Stimulated activated memory B cell treated with anti-CD40 and anti-IgM and Interleukin-4, amounts not matched to agents 10 μg/mL and 1 μg/mL and 100 μg/mL, for 72 hours (primary cell): ENCODE measurements around the gene SVIL.
"Not testable (repeated sequence)": the region's sequence is repeated elsewhere in the genome, so short reads cannot be mapped to it uniquely, and the experiment has no call there.

Experiments used
- ATAC-seq: fragments of 150-1000 bp; cut with Tn5 transposase; 2 replicates; pipeline ENCODE4 v1.10.0; 2021
- H3K27ac Mint-ChIP-seq: one replicate; pipeline ENCODE4 v1.8.0; 2022; ENCODE audit warnings: mild to moderate bottlenecking, mixed read lengths
- H3K27me3 Mint-ChIP-seq: one replicate; pipeline ENCODE4 v1.8.0; 2022; ENCODE audit warnings: mixed read lengths
- H3K36me3 Mint-ChIP-seq: one replicate; pipeline ENCODE4 v1.8.0; 2022; ENCODE audit warnings: mixed read lengths
- H3K4me1 Mint-ChIP-seq: one replicate; pipeline ENCODE4 v1.8.0; 2022; ENCODE audit warnings: mixed read lengths
- H3K4me3 Mint-ChIP-seq: one replicate; pipeline ENCODE4 v1.8.0; 2022; ENCODE audit warnings: mild to moderate bottlenecking, moderate library complexity, mixed read lengths
- H3K9me3 Mint-ChIP-seq: one replicate; pipeline ENCODE4 v1.8.0; 2022; ENCODE audit warnings: mixed read lengths

SVIL gene

DNA sequence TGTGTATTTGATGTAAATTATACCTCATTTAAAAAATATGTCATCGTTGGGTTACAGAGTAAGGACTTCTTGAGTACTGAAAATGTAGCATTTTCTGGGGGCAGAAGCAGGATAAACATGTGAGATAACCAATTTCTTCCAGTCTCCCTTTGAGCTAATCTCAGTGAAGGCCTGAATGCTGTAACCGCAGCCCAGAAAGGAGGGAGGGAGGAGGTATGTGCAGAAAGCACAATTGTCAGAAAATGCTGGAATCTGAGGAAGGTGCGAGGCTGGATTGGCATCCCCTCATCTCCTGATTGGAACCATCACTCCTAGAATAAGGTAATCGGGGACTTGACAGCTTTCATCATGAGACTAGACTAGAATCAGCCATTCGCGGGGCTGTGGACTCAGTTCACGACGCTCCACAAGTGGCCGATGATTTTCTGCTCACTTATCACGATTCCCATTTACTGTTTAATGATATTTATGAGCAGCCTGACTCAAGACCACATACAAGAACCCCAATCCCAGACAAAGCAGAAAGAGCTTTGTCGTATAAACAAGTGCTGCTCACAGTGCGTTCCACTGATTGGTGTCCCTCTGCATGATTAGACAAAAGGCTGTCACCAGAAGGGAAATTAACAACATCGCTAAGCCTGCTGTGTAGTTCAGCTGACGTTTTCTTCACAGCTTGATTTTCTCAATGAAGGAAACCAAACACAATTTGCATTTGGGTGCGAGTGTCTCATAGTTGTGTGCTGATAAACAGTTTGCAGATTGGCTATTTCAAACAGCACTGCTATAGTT is 93.2 kb downstream of the SVIL start:
- Mint-ChIP-seq H3K27ac (no peak overlapping the region), H3K27me3 (no peaks in the 10 kb centered on the region), H3K36me3 (no peaks in the 10 kb centered on the region), H3K4me1 (no peaks in the 10 kb centered on the region), H3K9me3 (no peaks in the 10 kb centered on the region), H3K4me3 (no peak overlapping the region)
- no peak for ATAC-seq

DNA sequence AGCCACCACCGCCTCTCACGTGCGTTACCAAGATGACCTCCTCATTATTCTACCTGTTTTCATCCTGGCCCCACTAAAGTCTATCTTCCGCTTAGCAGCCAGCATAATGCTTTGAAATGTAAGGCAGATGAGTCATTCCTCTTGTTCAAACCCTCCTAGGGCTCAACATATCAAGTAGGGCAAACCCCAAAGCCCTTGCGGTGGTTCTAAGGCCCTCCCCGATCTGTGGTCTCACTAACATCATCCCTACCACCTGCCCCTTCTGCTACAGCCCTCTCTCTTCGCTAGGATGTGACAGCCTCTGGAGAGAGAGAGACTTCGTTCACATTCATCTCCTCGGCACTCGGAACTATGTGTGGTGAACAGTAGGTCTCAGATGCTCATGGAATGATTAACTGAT is 94.8 kb downstream of the SVIL start:
- H3K27ac Mint-ChIP-seq = no peak overlapping the region
- no peaks in the 10 kb centered on the region for H3K4me1 Mint-ChIP-seq
- H3K36me3 Mint-ChIP-seq = no peaks in the 10 kb centered on the region
- ATAC-seq = no peak
- H3K4me3 Mint-ChIP-seq = no peak overlapping the region
- H3K27me3 Mint-ChIP-seq = peaks cover 8% of the 10 kb centered on the region
- H3K9me3 Mint-ChIP-seq = no peaks in the 10 kb centered on the region

DNA sequence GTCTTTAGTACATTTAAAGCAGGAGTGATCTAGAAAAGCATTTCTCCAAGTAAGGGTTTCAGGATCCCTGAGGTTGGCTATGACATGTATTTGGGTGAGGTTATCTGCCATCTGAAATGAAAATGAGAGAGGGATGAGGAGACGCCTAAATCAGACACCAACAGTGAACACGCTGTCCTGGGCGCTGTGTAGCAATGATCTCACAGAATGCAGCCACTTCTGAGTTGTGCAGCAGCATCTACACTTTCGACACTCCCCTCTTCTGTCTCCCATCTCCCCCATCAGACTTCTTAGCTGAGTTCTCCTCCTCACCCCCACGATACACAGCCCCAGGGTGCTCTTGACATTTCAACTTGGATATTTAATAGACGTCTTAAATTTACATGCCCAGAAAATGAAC is 95.4 kb downstream of the SVIL start:
- Mint-ChIP-seq H3K9me3 (no peaks in the 10 kb centered on the region), H3K4me3 (no peak overlapping the region), H3K27me3 (peaks cover 8% of the 10 kb centered on the region), H3K36me3 (no peaks in the 10 kb centered on the region), H3K27ac (no peak overlapping the region), H3K4me1 (no peaks in the 10 kb centered on the region)
- no peak for ATAC-seq

DNA sequence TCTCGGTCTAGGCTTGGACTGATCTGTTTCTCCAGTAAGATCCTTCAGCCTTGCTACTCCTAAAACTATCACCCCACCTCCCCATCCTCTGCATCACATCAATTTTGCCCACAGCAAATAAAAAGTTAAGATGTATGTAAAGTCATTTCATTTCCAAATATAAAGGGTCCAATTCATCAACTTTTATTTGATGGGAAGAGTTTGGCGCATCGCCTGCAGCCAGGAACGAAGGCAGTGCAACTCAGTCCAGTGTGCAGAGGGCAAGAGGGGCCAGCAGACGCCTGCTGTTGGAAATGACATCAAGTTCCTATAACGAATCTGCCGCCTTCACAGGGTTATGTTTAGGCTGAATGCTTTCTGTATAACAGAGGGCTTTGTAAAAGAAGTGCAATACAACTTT is 97.0 kb downstream of the SVIL start:
- Mint-ChIP-seq H3K27ac (no peak overlapping the region), H3K4me1 (no peaks in the 10 kb centered on the region), H3K4me3 (no peak overlapping the region), H3K9me3 (no peaks in the 10 kb centered on the region), H3K27me3 (peaks cover 8% of the 10 kb centered on the region), H3K36me3 (no peaks in the 10 kb centered on the region)
- no peak for ATAC-seq

DNA sequence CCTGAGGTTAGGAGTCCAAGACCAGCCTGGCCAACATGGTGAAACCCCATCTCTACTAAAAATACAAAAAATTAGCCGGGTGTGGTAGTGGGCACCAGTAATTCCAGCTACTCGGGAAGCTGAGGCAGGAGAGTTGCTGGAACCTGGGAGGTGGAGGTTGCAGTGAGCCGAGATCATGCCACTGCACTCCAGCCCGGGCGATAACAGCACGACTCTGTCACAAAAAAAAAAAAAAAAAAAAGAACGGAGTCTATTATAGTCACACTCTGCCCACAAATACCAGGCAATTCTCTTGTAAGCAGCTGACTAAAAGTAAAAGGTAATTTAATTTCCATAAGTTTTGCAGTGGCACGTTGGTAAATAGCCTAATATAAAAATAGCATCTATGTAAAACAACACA is 98.1 kb downstream of the SVIL start:
- not testable (repeated sequence) for H3K4me1 Mint-ChIP-seq, H3K9me3 Mint-ChIP-seq, H3K36me3 Mint-ChIP-seq, H3K27ac Mint-ChIP-seq, ATAC-seq, H3K4me3 Mint-ChIP-seq, H3K27me3 Mint-ChIP-seq

DNA sequence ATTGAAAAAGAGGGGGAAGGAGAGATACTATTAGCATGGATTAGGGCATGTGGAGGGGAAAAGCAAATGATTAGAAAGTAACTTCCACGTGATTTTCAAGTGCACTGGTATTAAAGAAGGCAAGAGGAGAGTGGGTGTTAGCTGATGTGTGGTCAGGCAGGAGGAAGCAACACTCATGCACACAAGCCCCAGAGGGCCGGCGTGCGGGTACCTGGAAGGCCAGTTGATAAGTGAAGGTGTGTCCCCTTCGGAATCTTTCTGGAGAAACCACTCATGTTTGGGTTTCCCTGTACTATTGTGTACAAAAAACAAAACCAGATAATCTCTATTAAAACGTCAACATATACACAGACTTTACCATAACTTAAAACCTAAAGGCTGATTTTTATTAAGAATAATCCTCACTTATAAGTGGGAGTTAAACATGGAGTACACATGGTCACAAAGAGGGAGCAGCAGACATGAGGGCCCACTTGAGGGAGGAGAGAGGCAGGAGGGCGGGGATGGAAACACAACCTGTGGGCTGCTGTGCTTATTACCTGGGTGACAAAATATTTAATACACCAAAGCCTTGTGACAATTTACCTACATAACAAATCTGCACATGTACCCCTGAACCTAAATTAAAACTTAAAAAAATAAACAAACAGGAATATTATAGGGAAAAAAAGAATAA is 98.9 kb downstream of the SVIL start:
- Mint-ChIP-seq H3K4me3 (no peak overlapping the region), H3K4me1 (no peaks in the 10 kb centered on the region), H3K9me3 (no peaks in the 10 kb centered on the region), H3K27ac (no peak overlapping the region), H3K36me3 (no peaks in the 10 kb centered on the region), H3K27me3 (peaks cover 8% of the 10 kb centered on the region)
- ATAC-seq = no peak

DNA sequence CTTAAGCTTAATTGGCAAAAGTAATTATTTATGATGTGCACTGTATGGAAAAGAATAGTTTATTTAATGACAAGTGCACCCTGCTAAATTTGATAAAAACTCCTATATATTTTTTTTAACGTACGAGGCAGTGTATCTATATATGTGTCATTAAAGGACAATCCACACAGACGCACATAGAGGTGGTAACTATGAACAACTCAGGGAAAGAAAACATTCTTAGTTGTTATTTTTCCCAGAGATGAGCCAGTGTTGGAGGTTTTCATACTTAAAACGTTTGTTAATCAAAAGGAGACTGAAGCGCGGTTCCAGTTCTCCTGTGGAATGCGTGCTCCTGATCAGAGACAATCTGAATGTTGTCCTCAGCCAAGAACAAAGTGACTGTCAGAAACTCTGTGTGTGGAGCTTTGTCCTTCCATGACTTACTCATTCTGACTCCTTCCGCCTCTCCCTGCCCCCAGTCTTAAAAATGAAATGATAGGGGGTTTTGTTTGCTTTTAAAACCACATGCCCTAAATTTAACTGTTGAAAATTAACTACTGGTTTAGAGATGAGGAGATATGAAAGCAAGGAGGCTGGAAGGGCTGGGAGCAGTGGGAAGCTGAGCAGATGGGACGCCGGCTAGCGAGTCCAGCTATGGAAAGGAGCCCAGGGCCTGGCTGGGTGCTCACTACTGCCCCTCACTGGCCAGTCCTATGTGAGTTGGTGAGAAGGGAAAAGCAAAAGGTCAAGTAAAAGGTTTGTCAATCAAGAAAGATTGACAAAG is 99.6 kb downstream of the SVIL start:
- Mint-ChIP-seq H3K4me1 (no peaks in the 10 kb centered on the region), H3K27me3 (peaks cover 8% of the 10 kb centered on the region), H3K27ac (no peak overlapping the region), H3K4me3 (no peak overlapping the region), H3K36me3 (no peaks in the 10 kb centered on the region), H3K9me3 (no peaks in the 10 kb centered on the region)
- ATAC-seq = no peak

DNA sequence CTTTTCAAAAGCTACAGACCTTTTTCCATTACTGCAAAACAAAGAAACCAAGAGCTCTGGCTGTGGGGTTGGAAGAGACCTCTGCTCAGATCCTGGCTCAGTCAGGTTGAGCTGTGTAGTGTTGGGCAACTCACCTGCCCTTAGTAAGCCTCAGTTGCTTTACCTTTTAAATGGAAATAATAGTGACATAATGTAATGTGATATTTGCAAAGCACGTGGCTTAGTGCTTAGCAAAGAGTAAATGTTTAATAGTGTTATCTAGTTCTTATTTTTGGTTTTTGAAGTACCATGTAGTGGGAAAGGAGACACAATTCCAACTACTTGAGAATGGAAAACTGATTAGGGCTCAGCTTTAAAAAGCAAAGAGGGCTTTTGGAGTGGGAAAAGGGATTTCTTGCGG is 100.2 kb downstream of the SVIL start:
- H3K36me3 Mint-ChIP-seq = no peaks in the 10 kb centered on the region
- no peak for ATAC-seq
- no peak overlapping the region for H3K27ac Mint-ChIP-seq
- no peaks in the 10 kb centered on the region for H3K9me3 Mint-ChIP-seq
- H3K4me3 Mint-ChIP-seq = no peak overlapping the region
- H3K27me3 Mint-ChIP-seq = peaks cover 8% of the 10 kb centered on the region
- no peaks in the 10 kb centered on the region for H3K4me1 Mint-ChIP-seq

DNA sequence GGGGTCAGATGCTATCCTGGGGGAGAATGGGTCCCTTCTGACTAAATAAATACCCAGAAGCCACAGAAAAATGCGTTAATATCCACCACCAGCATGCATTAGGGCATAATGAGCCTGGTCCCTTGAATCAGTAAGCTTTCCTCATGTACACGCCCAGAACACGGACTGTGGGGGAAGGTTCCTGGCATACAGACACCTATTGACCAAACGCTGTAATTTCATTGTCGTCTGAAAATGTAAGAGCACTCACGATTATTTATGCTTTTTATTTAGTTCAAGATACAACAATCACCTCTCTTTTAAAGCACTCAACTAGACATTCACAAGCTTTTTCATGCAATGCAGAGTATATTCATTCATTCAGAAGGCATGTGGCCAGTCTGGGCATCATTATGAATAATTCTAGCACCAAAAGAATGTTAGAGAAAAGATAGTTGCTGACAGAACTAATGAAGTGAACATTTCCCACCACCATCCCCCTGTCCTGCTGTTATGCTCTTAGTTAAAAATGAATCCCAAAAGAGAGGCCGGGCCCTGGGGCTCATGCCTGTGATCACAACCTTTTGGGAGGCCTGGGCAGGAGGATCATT is 101.0 kb downstream of the SVIL start:
- Mint-ChIP-seq H3K27me3 (peaks cover 8% of the 10 kb centered on the region), H3K36me3 (no peaks in the 10 kb centered on the region), H3K9me3 (no peaks in the 10 kb centered on the region), H3K4me3 (no peak overlapping the region), H3K27ac (no peak overlapping the region), H3K4me1 (no peaks in the 10 kb centered on the region)
- no peak for ATAC-seq

DNA sequence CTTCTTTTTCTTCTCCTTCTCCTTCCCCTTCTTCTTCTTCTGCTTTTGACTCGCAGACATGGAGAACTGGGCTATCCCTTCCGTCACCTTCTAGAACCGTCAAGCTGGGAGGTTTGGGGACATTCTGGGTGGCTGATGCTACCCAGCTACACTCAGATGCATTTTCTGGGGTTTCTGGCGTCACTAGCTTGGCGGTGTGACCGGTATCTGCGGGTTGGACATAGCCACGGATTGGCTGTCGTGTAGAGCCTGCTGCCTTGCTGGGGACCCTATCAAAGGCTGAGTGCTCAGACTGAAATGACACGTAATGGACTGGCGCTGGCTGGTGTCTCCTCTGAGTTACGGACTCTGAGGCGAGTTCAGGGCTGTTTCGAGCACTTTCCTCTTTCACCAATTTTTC is 101.7 kb downstream of the SVIL start:
- H3K4me1 Mint-ChIP-seq = no peaks in the 10 kb centered on the region
- no peak overlapping the region for H3K27ac Mint-ChIP-seq
- H3K27me3 Mint-ChIP-seq = peaks cover 8% of the 10 kb centered on the region
- no peak overlapping the region for H3K4me3 Mint-ChIP-seq
- no peaks in the 10 kb centered on the region for H3K9me3 Mint-ChIP-seq
- H3K36me3 Mint-ChIP-seq = no peaks in the 10 kb centered on the region
- no peak for ATAC-seq

DNA sequence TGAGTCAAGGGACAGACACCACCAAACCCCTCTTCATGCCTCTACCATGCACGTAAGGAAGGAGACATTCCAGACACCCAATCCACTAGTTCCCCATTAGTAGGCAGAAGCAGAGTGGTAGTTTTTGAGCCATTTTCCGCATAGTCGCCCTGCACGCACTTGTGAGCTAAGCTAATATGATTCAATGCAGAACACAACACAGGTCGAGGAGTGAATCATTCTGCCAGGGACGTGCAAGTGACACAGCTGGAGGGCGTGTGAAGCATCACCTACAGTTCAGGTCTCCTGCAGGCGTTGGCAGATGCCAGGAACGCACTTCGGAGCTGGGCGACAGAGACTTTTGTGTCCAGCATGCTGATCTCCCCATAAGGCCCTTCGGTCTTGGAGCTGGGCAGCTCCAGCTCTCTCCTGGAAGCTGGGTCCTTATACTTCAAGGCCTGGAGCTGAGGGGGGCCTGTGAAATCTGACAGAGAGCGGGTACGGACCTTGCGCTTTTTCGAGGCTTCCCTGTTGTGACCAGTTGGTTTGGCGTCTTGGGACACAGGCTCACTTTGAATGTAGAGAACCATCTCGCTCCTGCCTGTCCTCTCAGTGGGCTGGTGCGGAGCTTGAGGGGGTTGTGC is 102.4 kb downstream of the SVIL start:
- no peak overlapping the region for H3K27ac Mint-ChIP-seq
- H3K9me3 Mint-ChIP-seq = no peaks in the 10 kb centered on the region
- no peak for ATAC-seq
- H3K27me3 Mint-ChIP-seq = peaks cover 8% of the 10 kb centered on the region
- no peaks in the 10 kb centered on the region for H3K36me3 Mint-ChIP-seq
- no peak overlapping the region for H3K4me3 Mint-ChIP-seq
- no peaks in the 10 kb centered on the region for H3K4me1 Mint-ChIP-seq

DNA sequence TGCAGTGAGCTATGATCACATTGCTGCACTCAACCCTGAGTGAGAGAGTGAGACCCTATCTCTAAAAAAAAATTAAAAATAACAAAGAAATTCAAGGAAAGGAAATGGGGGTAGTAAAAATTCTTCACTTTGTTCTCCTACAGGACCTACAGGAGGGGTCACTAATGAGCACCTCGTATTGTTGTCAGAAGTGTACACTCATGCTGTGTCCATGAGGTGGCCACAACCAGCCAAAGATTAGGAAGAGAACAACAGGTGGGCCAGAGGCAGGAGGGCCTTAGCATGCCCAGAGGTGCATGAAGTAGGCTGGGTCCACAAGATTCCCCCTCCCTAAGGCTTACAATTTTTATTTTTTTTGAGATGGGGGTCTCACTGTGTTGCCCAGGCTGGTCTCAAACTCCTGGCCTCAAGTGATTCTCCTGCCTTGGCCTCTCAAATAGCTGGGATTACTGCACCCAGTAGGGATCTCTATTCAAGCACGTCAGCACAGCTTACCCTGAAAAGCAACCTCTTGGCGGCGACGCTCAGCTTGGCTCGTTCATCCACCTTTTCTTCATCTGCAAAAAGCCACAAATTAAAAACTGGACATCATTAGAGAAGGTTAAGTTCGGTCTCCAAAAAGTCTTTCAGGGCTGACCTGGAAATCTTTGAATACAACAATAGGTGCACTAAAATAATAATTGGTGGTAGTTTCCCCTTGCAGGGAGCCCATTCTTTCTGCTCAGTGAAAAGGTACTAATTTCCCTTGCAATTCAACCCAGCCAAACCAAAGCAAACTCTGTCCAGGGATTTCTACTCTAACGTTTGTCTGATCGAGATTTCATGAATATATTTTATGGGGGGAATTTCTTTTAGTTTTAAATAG is 104.4 kb downstream of the SVIL start:
- H3K27me3 Mint-ChIP-seq = peaks cover 1% of the 10 kb centered on the region
- H3K9me3 Mint-ChIP-seq = no peaks in the 10 kb centered on the region
- no peaks in the 10 kb centered on the region for H3K36me3 Mint-ChIP-seq
- no peaks in the 10 kb centered on the region for H3K4me1 Mint-ChIP-seq
- H3K4me3 Mint-ChIP-seq = no peak overlapping the region
- no peak overlapping the region for H3K27ac Mint-ChIP-seq
- no peak for ATAC-seq

DNA sequence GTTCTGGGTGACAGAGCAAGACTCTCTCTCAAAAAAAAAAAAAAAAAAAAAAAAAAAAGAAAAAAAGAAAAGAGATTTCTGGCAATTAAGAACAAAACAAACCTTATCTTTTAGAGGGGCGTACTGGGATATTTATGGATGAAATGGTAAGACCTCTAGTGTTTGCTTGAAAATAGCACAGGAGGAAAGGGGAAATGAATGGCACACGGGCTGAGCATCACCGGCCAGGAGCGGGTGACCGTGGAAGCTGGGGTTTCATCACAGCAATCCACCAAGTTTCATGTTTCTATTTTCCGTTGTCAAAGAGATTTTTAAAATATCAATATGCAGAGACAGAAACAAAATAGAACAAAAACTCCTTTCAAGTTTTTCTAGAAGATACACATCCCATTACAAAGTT is 105.6 kb downstream of the SVIL start:
- no peaks in the 10 kb centered on the region for H3K36me3 Mint-ChIP-seq
- no peak overlapping the region for H3K27ac Mint-ChIP-seq
- no peaks in the 10 kb centered on the region for H3K9me3 Mint-ChIP-seq
- H3K27me3 Mint-ChIP-seq = no peaks in the 10 kb centered on the region
- ATAC-seq = no peak
- no peaks in the 10 kb centered on the region for H3K4me1 Mint-ChIP-seq
- H3K4me3 Mint-ChIP-seq = no peak overlapping the region

DNA sequence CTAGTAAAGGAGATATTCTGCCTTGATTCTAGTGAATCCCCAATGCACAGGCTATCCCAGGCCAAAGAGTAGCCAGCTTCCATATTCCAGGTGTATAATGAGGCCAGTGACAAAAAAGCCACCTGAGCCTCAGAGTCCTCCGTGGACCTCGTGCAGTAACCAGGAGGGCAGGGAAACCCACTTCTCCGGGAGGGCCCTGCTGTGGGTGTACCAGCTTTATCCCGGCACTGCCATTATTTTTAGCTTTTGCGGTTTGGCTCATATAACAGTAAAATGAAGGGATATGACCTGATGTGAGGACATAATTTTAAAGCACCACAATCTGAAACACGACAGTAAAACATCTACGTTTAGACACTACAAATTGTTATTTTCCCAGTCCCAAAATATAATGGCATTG is 109.0 kb downstream of the SVIL start:
- Mint-ChIP-seq H3K4me1 (no peaks in the 10 kb centered on the region), H3K27me3 (no peaks in the 10 kb centered on the region), H3K27ac (no peak overlapping the region), H3K9me3 (no peaks in the 10 kb centered on the region), H3K36me3 (no peaks in the 10 kb centered on the region), H3K4me3 (no peak overlapping the region)
- ATAC-seq = no peak
